Adipocyte (in vitro differentiated cells): ENCODE results near the gene TSHR.
"Not testable (repeated sequence)": the region's sequence is repeated elsewhere in the genome, so short reads cannot be mapped to it uniquely, and the experiment has no call there.

Source experiments
- DNase-seq: peaks from one replicate; pipeline ENCODE4 v3.0.0-alpha.2; 2015; ENCODE audit warnings: low read depth
- H3K27me3 ChIP-seq: replicated peaks from 2 replicates; pipeline ENCODE4 v1.7.0; 2013; ENCODE audit warnings: mild to moderate bottlenecking, low read length, moderate library complexity; ENCODE audit not compliant: control insufficient read depth, insufficient read depth
- H3K36me3 ChIP-seq: 2 replicates; pipeline ENCODE4 v1.7.0; 2013; ENCODE audit warnings: low read length, mild to moderate bottlenecking, moderate library complexity; ENCODE audit not compliant: control insufficient read depth, insufficient read depth, severe bottlenecking
- H3K4me1 ChIP-seq: 2 replicates; pipeline ENCODE4 v1.7.0; 2013; ENCODE audit warnings: mild to moderate bottlenecking, low read length, moderate library complexity; ENCODE audit not compliant: control insufficient read depth, insufficient read depth
- H3K4me3 ChIP-seq: 2 replicates; pipeline ENCODE4 v1.7.0; 2013; ENCODE audit warnings: mild to moderate bottlenecking, low read length, moderate library complexity
- H3K9ac ChIP-seq: 2 replicates; pipeline ENCODE4 v1.7.0; 2013; ENCODE audit warnings: mild to moderate bottlenecking, low read length, moderate library complexity
- H3K9me3 ChIP-seq: 2 replicates; pipeline ENCODE4 v1.7.0; 2013; ENCODE audit warnings: mild to moderate bottlenecking, low read length, moderate library complexity; ENCODE audit not compliant: control insufficient read depth

Gene TSHR

GRCh38 chr14:80955416-80955941 is at the start of gene TSHR:
Gene TSHR (plus strand): TSS chr14:80955621. CDS start chr14:80955681, 60 bp downstream.
- no peak for DNase-seq
- peaks cover 5% of the 10 kb centered on the region for H3K4me1 ChIP-seq
- no peaks in the 10 kb centered on the region for H3K36me3 ChIP-seq
- peak within 1 kb of the TSS; percentile 71 for H3K9ac ChIP-seq
- peak within 1 kb of the TSS; percentile 80 for H3K4me3 ChIP-seq
- H3K27me3 ChIP-seq: peaks cover 13% of the 10 kb centered on the region
- H3K9me3 ChIP-seq: no peaks in the 10 kb centered on the region

GRCh38 chr14:80906336-80906735 is 49.1 kb upstream of the TSHR start:
- no peak for DNase-seq
- Histone ChIP-seq H3K9ac (no peak overlapping the region), H3K9me3 (no peaks in the 10 kb centered on the region), H3K4me1 (peaks cover 3% of the 10 kb centered on the region), H3K4me3 (no peak overlapping the region), H3K36me3 (no peaks in the 10 kb centered on the region), H3K27me3 (no peaks in the 10 kb centered on the region)

GRCh38 chr14:80906946-80907345 is 48.5 kb upstream of the TSHR start:
- H3K9ac ChIP-seq: no peak overlapping the region
- H3K4me3 ChIP-seq: no peak overlapping the region
- no peaks in the 10 kb centered on the region for H3K9me3 ChIP-seq
- no peaks in the 10 kb centered on the region for H3K27me3 ChIP-seq
- H3K4me1 ChIP-seq: peaks cover 3% of the 10 kb centered on the region
- H3K36me3 ChIP-seq: no peaks in the 10 kb centered on the region
- DNase-seq: peak; percentile 68

- H3K27me3 ChIP-seq, H3K36me3 ChIP-seq, H3K4me1 ChIP-seq, H3K9me3 ChIP-seq, H3K4me3 ChIP-seq, H3K9ac ChIP-seq, DNase-seq: not testable (repeated sequence)
Measured at GRCh38 chr14:80912013-80912412, 43.4 kb upstream of the TSHR start.

- no peak overlapping the region for H3K4me3 ChIP-seq
- no peak for DNase-seq
- no peaks in the 10 kb centered on the region for H3K9me3 ChIP-seq
- no peak overlapping the region for H3K9ac ChIP-seq
- peaks cover 6% of the 10 kb centered on the region for H3K36me3 ChIP-seq
- no peaks in the 10 kb centered on the region for H3K4me1 ChIP-seq
- no peaks in the 10 kb centered on the region for H3K27me3 ChIP-seq
Measured at GRCh38 chr14:80919622-80920021, 35.8 kb upstream of the TSHR start.

- Histone ChIP-seq H3K4me3 (no peak overlapping the region), H3K36me3 (no peaks in the 10 kb centered on the region), H3K4me1 (peaks cover 18% of the 10 kb centered on the region), H3K27me3 (no peaks in the 10 kb centered on the region), H3K9ac (no peak overlapping the region), H3K9me3 (no peaks in the 10 kb centered on the region)
- DNase-seq: no peak
Measured at GRCh38 chr14:80923368-80923767, 32.1 kb upstream of the TSHR start.

- Histone ChIP-seq H3K9ac (no peak overlapping the region), H3K4me1 (peaks cover 18% of the 10 kb centered on the region), H3K9me3 (no peaks in the 10 kb centered on the region), H3K36me3 (no peaks in the 10 kb centered on the region), H3K4me3 (no peak overlapping the region), H3K27me3 (no peaks in the 10 kb centered on the region)
- no peak for DNase-seq
Measured at GRCh38 chr14:80924365-80925103, 30.9 kb upstream of the TSHR start.

GRCh38 chr14:80926397-80927082 is 28.9 kb upstream of the TSHR start:
- no peaks in the 10 kb centered on the region for H3K36me3 ChIP-seq
- peak; percentile 5 for DNase-seq
- no peaks in the 10 kb centered on the region for H3K27me3 ChIP-seq
- H3K4me1 ChIP-seq: peaks cover 18% of the 10 kb centered on the region
- H3K4me3 ChIP-seq: no peak overlapping the region
- no peak overlapping the region for H3K9ac ChIP-seq
- no peaks in the 10 kb centered on the region for H3K9me3 ChIP-seq

GRCh38 chr14:80927083-80927989 is 28.1 kb upstream of the TSHR start:
- Histone ChIP-seq H3K9ac (no peak overlapping the region), H3K36me3 (no peaks in the 10 kb centered on the region), H3K4me1 (peaks cover 18% of the 10 kb centered on the region), H3K4me3 (no peak overlapping the region), H3K27me3 (no peaks in the 10 kb centered on the region), H3K9me3 (no peaks in the 10 kb centered on the region)
- DNase-seq: no peak

- no peak for DNase-seq
- no peaks in the 10 kb centered on the region for H3K27me3 ChIP-seq
- no peaks in the 10 kb centered on the region for H3K9me3 ChIP-seq
- no peaks in the 10 kb centered on the region for H3K36me3 ChIP-seq
- H3K9ac ChIP-seq: no peak overlapping the region
- H3K4me1 ChIP-seq: peaks cover 18% of the 10 kb centered on the region
- no peak overlapping the region for H3K4me3 ChIP-seq
Measured at GRCh38 chr14:80930095-80930494, 25.3 kb upstream of the TSHR start.
